ENCODE measurements around the gene GRK5. TPM values are rescaled to one million over a fixed set of nuclear protein-coding genes. Genes with fewer than 3 reads are reported as not detected.

Gene GRK5
- total RNA-seq, 1 donor from 2014 or later, result 4.3 TPM

DNA sequence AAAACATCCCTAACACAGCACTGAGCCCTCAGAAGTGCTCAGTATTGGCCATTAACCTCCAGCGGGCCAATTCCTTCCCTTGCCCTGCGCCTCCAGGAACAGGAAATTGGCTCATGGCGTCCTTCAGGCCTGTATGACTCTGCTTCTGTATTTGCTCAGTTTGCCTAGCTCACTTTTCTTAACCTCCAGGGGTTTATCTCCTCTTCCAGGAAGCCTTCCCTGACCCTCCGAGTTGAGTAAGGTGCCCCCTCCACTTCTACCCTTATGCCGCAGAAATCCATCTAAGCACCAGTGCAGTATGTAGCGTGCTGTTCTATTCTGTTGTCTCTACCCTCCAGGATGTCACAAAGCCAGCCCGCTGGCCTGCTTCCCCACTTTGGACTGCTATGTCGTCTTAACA is 40.8 kb upstream of the GRK5 start:
- Histone ChIP-seq H3K27ac (no peak overlapping the region), H3K4me1 (peaks cover 19% of the 10 kb centered on the region)
- peak overlapping the region; percentile 44 for H3K27ac Mint-ChIP-seq

DNA sequence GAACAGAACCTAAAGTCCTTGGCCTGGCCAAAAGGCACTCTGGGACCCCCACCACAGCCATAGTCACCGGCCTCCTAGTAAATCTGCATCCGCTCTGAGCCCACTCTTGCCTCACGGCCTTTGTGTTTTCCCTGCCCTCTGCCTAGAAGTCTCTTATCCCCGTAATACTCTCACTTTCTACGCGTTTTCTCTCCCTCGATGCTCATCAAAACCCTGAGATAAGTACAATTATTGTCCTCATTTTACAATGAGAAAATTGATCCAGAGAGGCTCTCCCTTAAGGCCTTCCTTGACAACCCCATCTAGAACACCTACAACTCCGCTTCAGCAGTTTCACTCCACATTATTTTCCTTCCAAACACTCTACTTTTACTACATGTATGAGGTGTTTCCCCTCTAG is 40.3 kb upstream of the GRK5 start:
- Histone ChIP-seq H3K27me3 (no peaks in the 10 kb centered on the region), H3K27ac (peak overlapping the region; percentile 73), H4K20me1 (ENCODE audit: low read depth) (peaks cover 8% of the 10 kb centered on the region), H2AFZ (replicated peaks) (no peak overlapping the region), H3K4me1 (peaks cover 19% of the 10 kb centered on the region), H3K4me3 (peak overlapping the region; percentile 72), H3K79me2 (ENCODE audit: low read depth) (no peaks in the 10 kb centered on the region), H3K9ac (no peak overlapping the region), H3K36me3 (peaks cover 7% of the 10 kb centered on the region), H3K4me2 (no peak overlapping the region), H3K9me3 (ENCODE audit: low read depth) (no peaks in the 10 kb centered on the region), H3F3A (ENCODE audit: low read depth) (peaks cover 45% of the 10 kb centered on the region)
- Mint-ChIP-seq H3K36me3 (peaks cover 18% of the 10 kb centered on the region), H3K27ac (peak overlapping the region; percentile 44), H3K27me3 (ENCODE audit: insufficient read depth, low read depth) (peaks cover 2% of the 10 kb centered on the region), H3K4me1 (peaks cover 19% of the 10 kb centered on the region), H3K9me3 (no peaks in the 10 kb centered on the region), H3K4me3 (peak overlapping the region; percentile 91)
- no peak for DNase-seq (ENCODE audit: low spot score)
- TF ChIP-seq, protein P1, sequence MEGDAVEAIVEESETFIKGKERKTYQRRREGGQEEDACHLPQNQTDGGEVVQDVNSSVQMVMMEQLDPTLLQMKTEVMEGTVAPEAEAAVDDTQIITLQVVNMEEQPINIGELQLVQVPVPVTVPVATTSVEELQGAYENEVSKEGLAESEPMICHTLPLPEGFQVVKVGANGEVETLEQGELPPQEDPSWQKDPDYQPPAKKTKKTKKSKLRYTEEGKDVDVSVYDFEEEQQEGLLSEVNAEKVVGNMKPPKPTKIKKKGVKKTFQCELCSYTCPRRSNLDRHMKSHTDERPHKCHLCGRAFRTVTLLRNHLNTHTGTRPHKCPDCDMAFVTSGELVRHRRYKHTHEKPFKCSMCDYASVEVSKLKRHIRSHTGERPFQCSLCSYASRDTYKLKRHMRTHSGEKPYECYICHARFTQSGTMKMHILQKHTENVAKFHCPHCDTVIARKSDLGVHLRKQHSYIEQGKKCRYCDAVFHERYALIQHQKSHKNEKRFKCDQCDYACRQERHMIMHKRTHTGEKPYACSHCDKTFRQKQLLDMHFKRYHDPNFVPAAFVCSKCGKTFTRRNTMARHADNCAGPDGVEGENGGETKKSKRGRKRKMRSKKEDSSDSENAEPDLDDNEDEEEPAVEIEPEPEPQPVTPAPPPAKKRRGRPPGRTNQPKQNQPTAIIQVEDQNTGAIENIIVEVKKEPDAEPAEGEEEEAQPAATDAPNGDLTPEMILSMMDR (IDR thresholded peaks at IDR 0.05), result no peak
- TF ChIP-seq EZH2phosphoT487 (IDR thresholded peaks at IDR 0.05), result no peak
- no peak for TF ChIP-seq EZH2 (IDR thresholded peaks at IDR 0.05)

More for the DNA sequence above, 40.8 kb upstream of the GRK5 start:
- peaks cover 2% of the 10 kb centered on the region for H3K27me3 Mint-ChIP-seq (ENCODE audit: insufficient read depth, low read depth)
- no peak for DNase-seq (ENCODE audit: low spot score)
- no peaks in the 10 kb centered on the region for H3K9me3 Mint-ChIP-seq
- peak overlapping the region; percentile 72 for H3K4me3 ChIP-seq
- H3K27me3 ChIP-seq, result no peaks in the 10 kb centered on the region
- H3K9ac ChIP-seq, result no peak overlapping the region
- H3K36me3 ChIP-seq, result peaks cover 4% of the 10 kb centered on the region
- H3K4me1 Mint-ChIP-seq, result peaks cover 19% of the 10 kb centered on the region
- TF ChIP-seq, protein P1 (IDR thresholded peaks at IDR 0.05), result no peak
- TF ChIP-seq EZH2phosphoT487 (IDR thresholded peaks at IDR 0.05) (no peak), EZH2 (IDR thresholded peaks at IDR 0.05) (no peak)
- H3K36me3 Mint-ChIP-seq, result peaks cover 18% of the 10 kb centered on the region
- H3K79me2 ChIP-seq (ENCODE audit: low read depth), result no peaks in the 10 kb centered on the region
- peaks cover 45% of the 10 kb centered on the region for H3F3A ChIP-seq (ENCODE audit: low read depth)
- peaks cover 8% of the 10 kb centered on the region for H4K20me1 ChIP-seq (ENCODE audit: low read depth)
- H2AFZ ChIP-seq (replicated peaks), result no peak overlapping the region
- no peaks in the 10 kb centered on the region for H3K9me3 ChIP-seq (ENCODE audit: low read depth)
- H3K4me3 Mint-ChIP-seq, result peak overlapping the region; percentile 91
- peak overlapping the region; percentile 74 for H3K4me2 ChIP-seq

DNA sequence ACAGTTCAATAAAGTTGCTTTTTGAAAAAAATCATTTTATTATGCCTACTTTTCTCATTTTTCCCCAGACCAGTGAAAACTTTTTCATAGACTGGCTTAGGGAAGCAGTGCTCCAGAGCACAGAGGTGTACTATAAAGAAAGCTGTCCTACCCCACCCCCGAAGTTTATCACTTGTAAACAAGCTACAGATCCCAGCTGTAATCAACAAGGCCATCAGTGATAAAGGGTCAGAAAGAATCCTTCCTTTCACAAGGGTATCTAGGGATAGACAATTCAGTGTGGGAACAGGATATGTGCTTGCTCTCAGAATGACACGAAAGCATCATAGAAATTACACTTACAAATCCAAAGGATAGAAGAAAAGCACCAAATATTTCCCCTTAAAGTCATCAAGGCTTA is 33.3 kb upstream of the GRK5 start:
- Mint-ChIP-seq H3K27me3 (ENCODE audit: insufficient read depth, low read depth) (peaks cover 2% of the 10 kb centered on the region), H3K4me1 (peaks cover 25% of the 10 kb centered on the region), H3K4me3 (no peak overlapping the region), H3K9me3 (no peaks in the 10 kb centered on the region), H3K36me3 (peaks cover 27% of the 10 kb centered on the region), H3K27ac (no peak overlapping the region)
- no peak overlapping the region for H3K4me3 ChIP-seq
- H3F3A ChIP-seq (ENCODE audit: low read depth), result peaks cover 16% of the 10 kb centered on the region
- H3K36me3 ChIP-seq, result peaks cover 3% of the 10 kb centered on the region
- H2AFZ ChIP-seq (replicated peaks), result no peak overlapping the region
- no peaks in the 10 kb centered on the region for H3K9me3 ChIP-seq (ENCODE audit: low read depth)
- H3K27me3 ChIP-seq, result no peaks in the 10 kb centered on the region
- H4K20me1 ChIP-seq (ENCODE audit: low read depth), result peaks cover 20% of the 10 kb centered on the region
- H3K4me2 ChIP-seq, result no peak overlapping the region
- H3K27ac ChIP-seq, result no peak overlapping the region
- DNase-seq (ENCODE audit: low spot score), result no peak
- peaks cover 54% of the 10 kb centered on the region for H3K79me2 ChIP-seq (ENCODE audit: low read depth)
- peaks cover 12% of the 10 kb centered on the region for H3K4me1 ChIP-seq
- no peak for TF ChIP-seq EZH2phosphoT487 (IDR thresholded peaks at IDR 0.05)
- TF ChIP-seq, protein P1 (IDR thresholded peaks at IDR 0.05), result no peak
- TF ChIP-seq EZH2 (IDR thresholded peaks at IDR 0.05), result no peak
- H3K9ac ChIP-seq, result no peak overlapping the region
